Vagina (tissue), 2 donors: ENCODE results near the gene SLC12A8. TPM values are rescaled to one million over a fixed set of nuclear protein-coding genes. Genes with fewer than 3 reads are reported as not detected.

Experiments used
- DNase-seq, 2 donors: peaks; one replicate each; pipeline ENCODE4 v3.0.0-alpha.2; 2017; ENCODE audit errors: extremely low spot score in 2 of 2
- H3K27ac ChIP-seq: fragments of 200-600 bp; sonication (generic); one replicate; pipeline ENCODE4 v1.5.1; 2019
- H3K27me3 ChIP-seq: fragments of 200-600 bp; sonication (generic); one replicate; pipeline ENCODE4 v1.5.1; 2019
- H3K36me3 ChIP-seq, 2 donors: fragments of 200-600 bp; sonication (generic); one replicate each; pipeline ENCODE4 v1.5.1; 2017 to 2019
- H3K4me1 ChIP-seq: fragments of 200-600 bp; sonication (generic); one replicate; pipeline ENCODE4 v1.5.1; 2019
- H3K4me3 ChIP-seq, 2 donors: fragments of 200-600 bp; sonication (generic); 1 replicate in 1 of 2; 2 replicates in 1 of 2; pipeline ENCODE4 v1.5.1; 2016 to 2019
- H3K9me3 ChIP-seq: fragments of 200-600 bp; sonication (generic); one replicate; pipeline ENCODE4 v1.5.1; 2019
- POLR2A ChIP-seq, 2 donors: fragments of 450-650 bp; IDR thresholded peaks; one replicate each; pipeline ENCODE4 v1.6.1; 2017; ENCODE audit warnings: antibody characterized with exemption in 2 of 2, mild to moderate bottlenecking in 2 of 2, moderate library complexity in 2 of 2
- POLR2AphosphoS5 ChIP-seq, 2 donors: sonication (generic); formaldehyde crosslinking; IDR thresholded peaks; one replicate each; pipeline ENCODE4 v1.9.0; 2017; ENCODE audit warnings: antibody characterized with exemption in 2 of 2, mild to moderate bottlenecking in 2 of 2, low read depth in 1 of 2; ENCODE audit not compliant: insufficient read depth in 1 of 2
- intact Hi-C: fragments of 100-400 bp; cut with DNase I; formaldehyde crosslinking; loops from one replicate; pipeline ENCODE4 v1.15.1; 2023
- total RNA-seq: library from RNA; depleted of rRNA; stranded (reverse); fragments of >200 nt; gene quantifications from one replicate; pipeline ENCODE4 v1.2.3, GENCODE V29; 2016
- TF ChIP-seq, protein P1 (sequence below), 3 experiments: fragments of 450-650 bp in 2 of 3; fragments of 200-600 bp in 1 of 3; sonication (generic) in 1 of 3; IDR thresholded peaks; one replicate each; pipeline ENCODE4 v1.5.1; 2017 to 2019; ENCODE audit warnings: antibody characterized with exemption in 3 of 3, mild to moderate bottlenecking in 2 of 3, moderate library complexity in 2 of 3

The SLC12A8 gene
- total RNA-seq, 1 donor from 2014 or later = 6.1 TPM

DNA sequence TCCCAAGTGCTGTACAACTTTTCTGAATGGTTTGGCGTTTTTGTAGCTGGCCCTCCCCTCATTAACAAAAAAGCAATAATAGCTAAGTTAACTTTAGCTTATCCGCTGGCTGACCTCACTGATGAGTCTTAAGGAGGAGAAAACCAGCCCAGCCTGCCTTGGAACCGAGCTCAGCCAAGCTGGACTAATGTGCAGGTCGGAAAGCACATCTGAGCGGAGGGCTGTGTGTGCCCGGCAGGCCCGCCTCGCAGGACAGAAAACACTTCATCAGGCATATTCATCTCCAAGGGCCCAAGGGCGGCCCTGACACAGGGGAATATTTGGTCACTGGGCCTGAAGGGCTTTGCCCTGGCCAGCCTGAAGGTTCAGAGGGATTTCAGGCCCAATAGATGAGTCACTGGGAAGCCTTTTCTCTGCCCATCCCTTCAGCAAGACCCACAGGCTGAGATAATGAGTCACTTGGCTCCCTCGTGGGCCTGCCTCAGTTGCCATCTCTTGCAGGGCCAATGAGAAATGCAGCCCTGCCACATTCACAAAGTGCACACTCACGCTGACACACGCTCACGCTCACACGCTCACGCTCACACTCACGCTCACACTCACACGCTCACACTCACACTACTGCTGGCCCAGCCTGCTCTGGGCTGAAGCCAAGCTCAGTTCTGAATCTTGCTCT lies 75.1 kb downstream of the SLC12A8 start:
- Histone ChIP-seq H3K9me3 (no peaks in the 10 kb centered on the region), H3K4me3 (no peak overlapping the region), H3K27ac (peak overlapping the region; percentile 61), H3K4me1 (peaks cover 39% of the 10 kb centered on the region), H3K27me3 (no peaks in the 10 kb centered on the region), H3K36me3 (no peaks in the 10 kb centered on the region)
- DNase-seq = no peak
- TF ChIP-seq POLR2AphosphoS5 (IDR thresholded peaks at IDR 0.05; ENCODE audit: insufficient read depth in 1 of 2, low read depth in 1 of 2) (peak in 1 of 2 donors; percentile 28), POLR2A (IDR thresholded peaks at IDR 0.05) (no peak)
- intact Hi-C loops = no loop called here

GRCh38 chr3:125136966-125137357 lies 75.6 kb downstream of the SLC12A8 start:
- TF ChIP-seq POLR2AphosphoS5 (IDR thresholded peaks at IDR 0.05; ENCODE audit: insufficient read depth in 1 of 2, low read depth in 1 of 2) (no peak), POLR2A (IDR thresholded peaks at IDR 0.05) (no peak)
- TF ChIP-seq, protein P1, sequence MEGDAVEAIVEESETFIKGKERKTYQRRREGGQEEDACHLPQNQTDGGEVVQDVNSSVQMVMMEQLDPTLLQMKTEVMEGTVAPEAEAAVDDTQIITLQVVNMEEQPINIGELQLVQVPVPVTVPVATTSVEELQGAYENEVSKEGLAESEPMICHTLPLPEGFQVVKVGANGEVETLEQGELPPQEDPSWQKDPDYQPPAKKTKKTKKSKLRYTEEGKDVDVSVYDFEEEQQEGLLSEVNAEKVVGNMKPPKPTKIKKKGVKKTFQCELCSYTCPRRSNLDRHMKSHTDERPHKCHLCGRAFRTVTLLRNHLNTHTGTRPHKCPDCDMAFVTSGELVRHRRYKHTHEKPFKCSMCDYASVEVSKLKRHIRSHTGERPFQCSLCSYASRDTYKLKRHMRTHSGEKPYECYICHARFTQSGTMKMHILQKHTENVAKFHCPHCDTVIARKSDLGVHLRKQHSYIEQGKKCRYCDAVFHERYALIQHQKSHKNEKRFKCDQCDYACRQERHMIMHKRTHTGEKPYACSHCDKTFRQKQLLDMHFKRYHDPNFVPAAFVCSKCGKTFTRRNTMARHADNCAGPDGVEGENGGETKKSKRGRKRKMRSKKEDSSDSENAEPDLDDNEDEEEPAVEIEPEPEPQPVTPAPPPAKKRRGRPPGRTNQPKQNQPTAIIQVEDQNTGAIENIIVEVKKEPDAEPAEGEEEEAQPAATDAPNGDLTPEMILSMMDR (IDR thresholded peaks at IDR 0.05) = no peak
- Histone ChIP-seq H3K9me3 (no peaks in the 10 kb centered on the region), H3K27ac (peak overlapping the region; percentile 61), H3K27me3 (no peaks in the 10 kb centered on the region), H3K36me3 (no peaks in the 10 kb centered on the region), H3K4me1 (peaks cover 34% of the 10 kb centered on the region), H3K4me3 (no peak overlapping the region)
- intact Hi-C loops = no loop called here
- no peak for DNase-seq

DNA sequence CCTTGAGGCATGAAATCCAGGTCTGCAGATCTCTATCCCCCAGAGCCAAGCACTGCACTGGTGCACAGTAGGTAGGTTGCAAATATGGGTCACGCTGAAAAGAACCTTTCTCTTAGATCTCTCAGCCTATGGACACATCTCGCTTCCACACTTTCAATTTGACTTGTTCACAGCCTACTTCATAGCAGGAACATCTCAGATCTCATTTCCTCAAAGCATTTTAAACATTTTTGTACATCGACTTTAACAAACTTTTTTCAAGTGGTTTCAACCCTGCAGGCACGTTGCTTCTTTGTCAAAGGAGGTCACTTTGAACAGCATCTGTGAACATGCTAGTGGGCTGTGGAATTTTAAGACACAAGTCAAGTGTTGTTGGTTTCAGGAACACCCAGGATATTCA lies 76.0 kb downstream of the SLC12A8 start:
- peak overlapping the region; percentile 61 for H3K27ac ChIP-seq
- H3K27me3 ChIP-seq = no peaks in the 10 kb centered on the region
- DNase-seq = no peak
- H3K4me1 ChIP-seq = peaks cover 30% of the 10 kb centered on the region
- no peaks in the 10 kb centered on the region for H3K36me3 ChIP-seq
- TF ChIP-seq POLR2AphosphoS5 (IDR thresholded peaks at IDR 0.05; ENCODE audit: insufficient read depth in 1 of 2, low read depth in 1 of 2) = no peak
- TF ChIP-seq, protein P1 (IDR thresholded peaks at IDR 0.05) = no peak
- no peak overlapping the region for H3K4me3 ChIP-seq
- H3K9me3 ChIP-seq = no peaks in the 10 kb centered on the region
- intact Hi-C loops = no loop called here

DNA sequence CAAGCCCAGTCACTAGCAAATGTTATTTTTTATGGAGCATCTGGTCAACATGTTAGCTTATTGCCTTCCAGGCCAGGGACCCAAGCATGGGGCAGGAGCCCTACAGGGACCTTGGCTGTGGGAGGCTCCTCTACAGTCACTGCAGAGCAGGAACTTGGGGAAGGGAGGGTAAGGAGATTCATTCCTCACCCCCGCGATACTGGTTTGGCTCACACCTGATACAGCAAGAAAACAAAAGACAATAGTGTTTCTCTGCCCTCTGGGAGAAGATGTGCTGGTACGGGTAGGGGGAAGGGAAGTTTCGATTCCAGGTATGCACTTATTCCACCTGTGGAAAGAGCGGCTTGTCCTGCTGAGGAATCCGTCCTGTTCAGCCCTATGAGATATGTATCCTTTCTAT lies 77.6 kb downstream of the SLC12A8 start:
- intact Hi-C loops = no loop called here
- H3K4me1 ChIP-seq = peaks cover 21% of the 10 kb centered on the region
- no peak for DNase-seq
- no peaks in the 10 kb centered on the region for H3K27me3 ChIP-seq
- TF ChIP-seq POLR2AphosphoS5 (IDR thresholded peaks at IDR 0.05; ENCODE audit: insufficient read depth in 1 of 2, low read depth in 1 of 2) (no peak), POLR2A (IDR thresholded peaks at IDR 0.05) (no peak)
- TF ChIP-seq, protein P1 (IDR thresholded peaks at IDR 0.05) = no peak
- no peak overlapping the region for H3K27ac ChIP-seq
- H3K9me3 ChIP-seq = no peaks in the 10 kb centered on the region
- H3K36me3 ChIP-seq = no peaks in the 10 kb centered on the region
- H3K4me3 ChIP-seq = no peak overlapping the region

GRCh38 chr3:125132815-125133214 lies 79.7 kb downstream of the SLC12A8 start:
- intact Hi-C loops = no loop called here
- Histone ChIP-seq H3K4me1 (peaks cover 31% of the 10 kb centered on the region), H3K27me3 (no peaks in the 10 kb centered on the region), H3K9me3 (no peaks in the 10 kb centered on the region), H3K27ac (no peak overlapping the region), H3K36me3 (no peaks in the 10 kb centered on the region), H3K4me3 (no peak overlapping the region)
- TF ChIP-seq, protein P1 (IDR thresholded peaks at IDR 0.05) = no peak
- TF ChIP-seq POLR2AphosphoS5 (IDR thresholded peaks at IDR 0.05; ENCODE audit: insufficient read depth in 1 of 2, low read depth in 1 of 2) (no peak), POLR2A (IDR thresholded peaks at IDR 0.05) (no peak)
- no peak for DNase-seq
